B cell (primary cell): Measurements from ENCODE around the gene PDE4B.

ENCODE experiments used
- CTCF ChIP-seq: fragments of 200-600 bp; IDR thresholded peaks from one replicate; pipeline ENCODE4 v1.8.0; 2022; ENCODE audit warnings: antibody characterized with exemption, mild to moderate bottlenecking
- EZH2 ChIP-seq: IDR thresholded peaks from 2 replicates; pipeline ENCODE4 v1.6.1; 2012; ENCODE audit warnings: borderline replicate concordance, low read depth, mild to moderate bottlenecking, moderate library complexity, low read length; ENCODE audit not compliant: insufficient read depth, poor library complexity, severe bottlenecking

GRCh38 chr1:66276218-66276617 is 483.5 kb downstream of the PDE4B start:
- TF ChIP-seq CTCF (no peak), EZH2 (no peak)
